ENCODE results near the gene KCNAB1. TPM values are rescaled to one million over a fixed set of nuclear protein-coding genes. Genes with fewer than 3 reads are reported as not detected.
"Not testable (repeated sequence)": the region's sequence is repeated elsewhere in the genome, so short reads cannot be mapped to it uniquely, and the experiment has no call there.

The KCNAB1 gene
- total and polyA plus RNA-seq, 2 experiments from 2014 or later = 0.80 to 1.4 TPM

GRCh38 chr3:156226676-156227420 is 106.5 kb downstream of the KCNAB1 start:
- Histone ChIP-seq H3K9me2 (replicated peaks; ENCODE audit: insufficient read depth) (no peaks in the 10 kb centered on the region), H3K79me2 (no peaks in the 10 kb centered on the region), H3K4me1 (ENCODE audit: insufficient read depth) (no peaks in the 10 kb centered on the region), H4K20me1 (ENCODE audit: insufficient read depth, poor library complexity, severe bottlenecking) (no peaks in the 10 kb centered on the region), H3K36me3 (replicated peaks; ENCODE audit: insufficient read depth, low read depth) (no peaks in the 10 kb centered on the region), H2AFZ (no peak overlapping the region), H3K4me3 (no peak overlapping the region), H3K4me2 (no peak overlapping the region), H3K9me3 (ENCODE audit: low read depth) (no peaks in the 10 kb centered on the region), H3K27me3 (no peaks in the 10 kb centered on the region), H3K27ac (no peak overlapping the region)
- no peak for TF ChIP-seq EZH2phosphoT487 (IDR thresholded peaks at IDR 0.05; ENCODE audit: low read depth, severe bottlenecking, unreplicated experiment)
- no peak for TF ChIP-seq EZH2 (IDR thresholded peaks at IDR 0.05; ENCODE audit: borderline replicate concordance)
- no peak for TF ChIP-seq CTCF (IDR thresholded peaks at IDR 0.05; ENCODE audit: poor library complexity)
- DNase-seq (ENCODE audit: low spot score) = no peak
- WGBS (ENCODE audit: low lambda C conversion rate, missing lambda C conversion rate) = 62% methylated on average over 6 of the region's 6 CpGs

GRCh38 chr3:156227704-156228103 is 107.3 kb downstream of the KCNAB1 start:
- no peak overlapping the region for H3K4me3 ChIP-seq
- TF ChIP-seq CTCF (IDR thresholded peaks at IDR 0.05; ENCODE audit: poor library complexity) (no peak), EZH2 (IDR thresholded peaks at IDR 0.05; ENCODE audit: borderline replicate concordance) (no peak), EZH2phosphoT487 (IDR thresholded peaks at IDR 0.05; ENCODE audit: low read depth, severe bottlenecking, unreplicated experiment) (no peak)
- H3K79me2 ChIP-seq = no peaks in the 10 kb centered on the region
- H3K4me2 ChIP-seq = no peak overlapping the region
- H3K9me2 ChIP-seq (replicated peaks; ENCODE audit: insufficient read depth) = no peaks in the 10 kb centered on the region
- WGBS (ENCODE audit: low lambda C conversion rate, missing lambda C conversion rate) = 77% methylated on average over 6 of the region's 6 CpGs
- H3K4me1 ChIP-seq (ENCODE audit: insufficient read depth) = no peaks in the 10 kb centered on the region
- H2AFZ ChIP-seq = no peak overlapping the region
- H4K20me1 ChIP-seq (ENCODE audit: insufficient read depth, poor library complexity, severe bottlenecking) = no peaks in the 10 kb centered on the region
- H3K27ac ChIP-seq = no peak overlapping the region
- H3K9me3 ChIP-seq (ENCODE audit: low read depth) = no peaks in the 10 kb centered on the region
- no peak for DNase-seq (ENCODE audit: low spot score)
- H3K36me3 ChIP-seq (replicated peaks; ENCODE audit: insufficient read depth, low read depth) = no peaks in the 10 kb centered on the region
- H3K27me3 ChIP-seq = no peaks in the 10 kb centered on the region

GRCh38 chr3:156230278-156230900 is 110.0 kb downstream of the KCNAB1 start:
- 38% methylated on average over 1 of the region's 1 CpG for WGBS (ENCODE audit: low lambda C conversion rate, missing lambda C conversion rate)
- Histone ChIP-seq H3K4me3 (no peak overlapping the region), H3K4me2 (no peak overlapping the region), H3K4me1 (ENCODE audit: insufficient read depth) (no peaks in the 10 kb centered on the region), H3K27ac (no peak overlapping the region), H2AFZ (no peak overlapping the region), H3K79me2 (no peaks in the 10 kb centered on the region), H3K9me3 (ENCODE audit: low read depth) (no peaks in the 10 kb centered on the region), H3K27me3 (no peaks in the 10 kb centered on the region), H3K36me3 (replicated peaks; ENCODE audit: insufficient read depth, low read depth) (no peaks in the 10 kb centered on the region), H3K9me2 (replicated peaks; ENCODE audit: insufficient read depth) (no peaks in the 10 kb centered on the region), H4K20me1 (ENCODE audit: insufficient read depth, poor library complexity, severe bottlenecking) (no peaks in the 10 kb centered on the region)
- TF ChIP-seq CTCF (IDR thresholded peaks at IDR 0.05; ENCODE audit: poor library complexity) (no peak), EZH2phosphoT487 (IDR thresholded peaks at IDR 0.05; ENCODE audit: low read depth, severe bottlenecking, unreplicated experiment) (no peak), EZH2 (IDR thresholded peaks at IDR 0.05; ENCODE audit: borderline replicate concordance) (no peak)
- no peak for DNase-seq (ENCODE audit: low spot score)

- not testable (repeated sequence) for H3K4me1 ChIP-seq (ENCODE audit: insufficient read depth); H4K20me1 ChIP-seq (ENCODE audit: insufficient read depth, poor library complexity, severe bottlenecking); H3K9me2 ChIP-seq (replicated peaks; ENCODE audit: insufficient read depth); H3K27ac ChIP-seq; H3K4me3 ChIP-seq; H3K36me3 ChIP-seq (replicated peaks; ENCODE audit: insufficient read depth, low read depth); H3K9me3 ChIP-seq (ENCODE audit: low read depth); DNase-seq (ENCODE audit: low spot score); H3K79me2 ChIP-seq; H3K4me2 ChIP-seq; H2AFZ ChIP-seq; H3K27me3 ChIP-seq
Observed at GRCh38 chr3:156231221-156231620, 110.8 kb downstream of the KCNAB1 start.

Data from hepatocyte (in vitro differentiated cells).